Stomach smooth muscle (tissue), 2 donors: ENCODE data around the gene ETS2.

Experiments used
- H3K27ac ChIP-seq: one replicate; pipeline ENCODE4 v1.7.0; 2013; ENCODE audit warnings: mild to moderate bottlenecking, low read length, inconsistent platforms
- H3K27me3 ChIP-seq, 2 donors: one replicate each; pipeline ENCODE4 v1.7.0; 2013; ENCODE audit warnings: low read length in 2 of 2; ENCODE audit not compliant: insufficient read depth in 2 of 2, control insufficient read depth in 1 of 2
- H3K36me3 ChIP-seq, 2 donors: one replicate each; pipeline ENCODE4 v1.7.0; 2013; ENCODE audit warnings: low read length in 2 of 2; ENCODE audit not compliant: control insufficient read depth in 2 of 2, insufficient read depth in 2 of 2
- H3K4me1 ChIP-seq: one replicate; pipeline ENCODE4 v1.7.0; 2013; ENCODE audit warnings: low read length; ENCODE audit not compliant: control insufficient read depth, insufficient read depth
- H3K4me3 ChIP-seq, 2 donors: one replicate each; pipeline ENCODE4 v1.7.0; 2013; ENCODE audit warnings: low read length in 2 of 2
- H3K9ac ChIP-seq, 2 donors: one replicate each; pipeline ENCODE4 v1.7.0; 2013; ENCODE audit warnings: low read length in 2 of 2, mild to moderate bottlenecking in 1 of 2
- H3K9me3 ChIP-seq, 2 donors: one replicate each; pipeline ENCODE4 v1.7.0; 2013; ENCODE audit warnings: low read length in 2 of 2; ENCODE audit not compliant: control insufficient read depth in 2 of 2
- donor health status: healthy.
- donor health status: Pancreatic carcinoma.

Gene ETS2

GRCh38 chr21:38810826-38811164, 5.1 kb downstream of the ETS2 start:
- no peaks in the 10 kb centered on the region for H3K27me3 ChIP-seq
- H3K9me3 ChIP-seq, result no peaks in the 10 kb centered on the region
- peak overlapping the region; percentile 31 to 74 for H3K4me3 ChIP-seq
- peaks cover 25 to 44% of the 10 kb centered on the region in 2 donors for H3K36me3 ChIP-seq
- peak overlapping the region; percentile 85 for H3K27ac ChIP-seq
- H3K4me1 ChIP-seq, result peaks cover 40% of the 10 kb centered on the region
- peak overlapping the region in 1 of 2 donors; percentile 55 for H3K9ac ChIP-seq

GRCh38 chr21:38811257-38811656, 5.5 kb downstream of the ETS2 start:
- H3K36me3 ChIP-seq, result peaks cover 27 to 46% of the 10 kb centered on the region in 2 donors
- no peaks in the 10 kb centered on the region for H3K9me3 ChIP-seq
- H3K4me3 ChIP-seq, result no peak overlapping the region
- no peaks in the 10 kb centered on the region for H3K27me3 ChIP-seq
- H3K27ac ChIP-seq, result peak overlapping the region; percentile 85
- H3K4me1 ChIP-seq, result peaks cover 40% of the 10 kb centered on the region
- no peak overlapping the region for H3K9ac ChIP-seq

DNA sequence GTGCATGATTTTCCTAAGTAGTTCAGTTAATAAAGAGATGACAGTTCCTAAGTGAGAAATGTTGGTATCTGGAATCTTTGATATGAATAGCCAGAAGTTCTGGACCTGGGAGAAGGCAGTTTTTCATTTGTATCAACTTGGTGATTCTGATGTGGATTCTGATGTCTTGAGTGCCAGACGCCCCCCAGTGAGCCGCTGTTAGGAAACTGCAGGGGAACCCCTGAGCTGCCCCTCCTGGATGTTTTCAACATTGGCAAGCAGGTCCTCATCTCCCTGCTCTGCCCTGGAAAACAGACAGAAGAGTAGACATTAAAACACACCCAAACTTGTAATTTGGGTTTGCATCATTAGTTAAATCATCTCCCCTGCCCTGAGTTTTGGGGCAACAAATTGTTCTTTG, 7.4 kb downstream of the ETS2 start:
- Histone ChIP-seq H3K4me1 (peaks cover 45% of the 10 kb centered on the region), H3K9ac (peak overlapping the region in 1 of 2 donors; percentile 42), H3K36me3 (peaks cover 42 to 65% of the 10 kb centered on the region in 2 donors)

GRCh38 chr21:38813547-38813946, 7.8 kb downstream of the ETS2 start:
- peaks cover 44% of the 10 kb centered on the region for H3K4me1 ChIP-seq
- no peaks in the 10 kb centered on the region for H3K9me3 ChIP-seq
- no peak overlapping the region for H3K9ac ChIP-seq
- H3K4me3 ChIP-seq, result peak overlapping the region in 1 of 2 donors; percentile 23
- no peaks in the 10 kb centered on the region for H3K27me3 ChIP-seq
- peaks cover 46 to 69% of the 10 kb centered on the region in 2 donors for H3K36me3 ChIP-seq
- H3K27ac ChIP-seq, result peak overlapping the region; percentile 63

More for the DNA sequence above, 7.4 kb downstream of the ETS2 start:
- Histone ChIP-seq H3K4me3 (peak overlapping the region in 1 of 2 donors; percentile 23), H3K27ac (peak overlapping the region; percentile 63), H3K27me3 (no peaks in the 10 kb centered on the region), H3K9me3 (no peaks in the 10 kb centered on the region)

- Histone ChIP-seq H3K9me3 (no peaks in the 10 kb centered on the region), H3K4me1 (peaks cover 38% of the 10 kb centered on the region), H3K9ac (no peak overlapping the region), H3K27ac (peak overlapping the region; percentile 63), H3K36me3 (peaks cover 55 to 77% of the 10 kb centered on the region in 2 donors), H3K27me3 (no peaks in the 10 kb centered on the region), H3K4me3 (no peak overlapping the region)
Measured at GRCh38 chr21:38814126-38815059, 8.7 kb downstream of the ETS2 start.

GRCh38 chr21:38815060-38815405, 9.3 kb downstream of the ETS2 start:
- Histone ChIP-seq H3K36me3 (peaks cover 59 to 81% of the 10 kb centered on the region in 2 donors), H3K9ac (no peak overlapping the region), H3K4me1 (peaks cover 39% of the 10 kb centered on the region), H3K27me3 (no peaks in the 10 kb centered on the region), H3K27ac (peak overlapping the region; percentile 63), H3K9me3 (no peaks in the 10 kb centered on the region), H3K4me3 (no peak overlapping the region)

DNA sequence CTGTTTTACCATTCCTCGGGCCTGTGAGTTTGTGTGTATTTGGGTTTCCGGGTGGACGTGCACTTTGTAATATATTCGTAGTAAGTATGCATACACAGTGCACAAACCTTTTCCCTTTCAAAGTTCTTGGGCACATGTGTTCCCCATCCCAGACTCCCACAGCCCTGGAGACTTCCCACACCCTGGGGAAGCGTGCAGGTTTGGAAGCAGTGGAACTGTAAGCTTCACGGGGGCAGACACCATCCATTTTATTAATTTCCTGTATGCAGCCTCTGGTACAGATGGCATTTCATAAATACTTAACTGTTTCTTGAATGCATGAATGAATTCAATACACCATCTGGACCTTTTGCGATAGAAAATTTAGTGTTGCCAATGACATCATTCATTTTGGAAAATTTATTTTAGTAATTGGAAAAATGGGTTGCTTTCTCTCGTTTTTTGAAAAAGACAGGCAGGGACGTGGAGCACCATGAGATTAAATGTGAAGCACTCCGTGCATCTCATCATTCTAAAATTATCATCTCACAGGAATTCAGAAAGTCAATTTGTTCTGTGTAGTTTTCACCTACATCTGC, 10.8 kb downstream of the ETS2 start:
- H3K9ac ChIP-seq, result no peak overlapping the region
- no peak overlapping the region for H3K4me3 ChIP-seq
- H3K9me3 ChIP-seq, result no peaks in the 10 kb centered on the region
- H3K27me3 ChIP-seq, result no peaks in the 10 kb centered on the region
- peaks cover 51% of the 10 kb centered on the region for H3K4me1 ChIP-seq
- H3K27ac ChIP-seq, result no peak overlapping the region
- peaks cover 71 to 89% of the 10 kb centered on the region in 2 donors for H3K36me3 ChIP-seq

DNA sequence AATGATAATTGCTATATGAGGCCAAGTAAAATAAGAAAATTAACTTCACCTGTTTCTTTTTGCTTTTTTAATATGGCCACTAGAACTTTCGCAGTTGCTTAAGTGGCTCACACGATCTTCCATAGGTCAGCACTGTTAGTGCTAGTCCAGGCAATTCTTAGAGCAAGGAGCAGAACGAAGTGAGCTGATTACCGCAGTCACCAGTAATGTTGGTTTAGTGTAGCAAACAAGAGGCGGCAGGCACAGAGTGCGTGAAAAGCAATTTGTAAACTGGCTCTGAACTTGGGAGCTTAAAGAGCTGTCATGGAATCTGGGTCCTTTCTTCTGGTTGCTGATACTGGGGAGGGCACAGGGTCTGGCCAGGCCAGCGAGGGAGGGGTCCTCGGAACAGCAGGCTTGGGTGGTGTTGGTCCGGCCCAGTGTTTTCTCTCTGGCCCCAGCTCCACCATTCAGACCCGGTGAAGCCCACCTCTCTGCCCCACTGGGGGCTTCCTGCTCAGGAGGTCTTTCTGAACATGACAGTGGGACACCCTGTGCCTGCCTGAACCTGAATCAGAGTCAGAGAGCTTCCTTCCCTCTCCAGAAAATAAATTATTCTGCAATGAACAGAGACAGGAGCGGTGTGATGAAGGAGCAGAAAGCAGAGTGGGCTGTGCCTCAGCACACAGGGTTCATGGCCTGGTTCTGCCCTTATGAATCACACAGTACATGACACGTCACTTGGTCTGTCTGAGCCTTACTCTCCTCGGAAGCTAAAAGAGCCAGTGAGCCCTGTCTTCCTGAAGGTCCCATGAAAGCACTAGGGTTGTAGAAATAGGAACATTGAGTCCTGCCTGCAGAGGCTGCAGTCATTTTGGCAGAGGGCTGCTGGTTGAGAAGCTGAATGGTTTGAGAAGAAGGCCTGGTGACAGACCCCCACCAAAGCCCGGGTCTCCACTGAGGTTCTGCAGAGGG, 11.9 kb downstream of the ETS2 start:
- Histone ChIP-seq H3K27ac (peak overlapping the region; percentile 64), H3K36me3 (peaks cover 83 to 92% of the 10 kb centered on the region in 2 donors), H3K27me3 (no peaks in the 10 kb centered on the region), H3K9me3 (no peaks in the 10 kb centered on the region), H3K4me3 (peak overlapping the region in 1 of 2 donors; percentile 15), H3K9ac (no peak overlapping the region), H3K4me1 (peaks cover 61% of the 10 kb centered on the region)

GRCh38 chr21:38818325-38818723, 12.6 kb downstream of the ETS2 start:
- Histone ChIP-seq H3K36me3 (peaks cover 85 to 89% of the 10 kb centered on the region in 2 donors), H3K9me3 (no peaks in the 10 kb centered on the region), H3K27ac (peak overlapping the region; percentile 64), H3K9ac (no peak overlapping the region), H3K4me3 (peak overlapping the region in 1 of 2 donors; percentile 15), H3K27me3 (no peaks in the 10 kb centered on the region), H3K4me1 (peaks cover 60% of the 10 kb centered on the region)

DNA sequence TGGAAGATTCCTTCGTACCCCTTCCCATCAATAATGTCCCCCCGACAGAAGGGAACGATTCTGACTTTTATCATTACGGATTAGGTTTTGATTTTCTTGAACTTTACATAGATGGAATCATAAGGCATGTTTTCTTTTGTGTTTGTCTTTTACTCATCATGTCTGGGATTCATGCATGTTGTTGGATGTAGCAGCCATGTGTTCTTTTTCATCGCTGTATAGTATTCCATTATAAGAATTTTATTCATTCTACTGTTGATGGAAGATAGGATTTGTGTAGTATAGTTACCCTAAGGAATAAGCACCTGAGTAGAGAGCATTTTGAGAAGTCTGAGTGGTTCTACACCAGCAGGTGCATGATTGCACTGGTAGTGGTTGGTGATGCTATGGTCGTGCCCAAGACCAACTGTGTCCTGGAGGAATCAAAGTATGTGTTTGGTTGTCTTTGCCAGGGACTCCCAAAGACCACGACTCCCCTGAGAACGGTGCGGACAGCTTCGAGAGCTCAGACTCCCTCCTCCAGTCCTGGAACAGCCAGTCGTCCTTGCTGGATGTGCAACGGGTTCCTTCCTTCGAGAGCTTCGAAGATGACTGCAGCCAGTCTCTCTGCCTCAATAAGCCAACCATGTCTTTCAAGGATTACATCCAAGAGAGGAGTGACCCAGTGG, 13.5 kb downstream of the ETS2 start:
- Histone ChIP-seq H3K9me3 (no peaks in the 10 kb centered on the region), H3K9ac (no peak overlapping the region), H3K36me3 (peaks cover 79 to 82% of the 10 kb centered on the region in 2 donors), H3K4me1 (peaks cover 57% of the 10 kb centered on the region), H3K27ac (peak overlapping the region; percentile 64), H3K4me3 (no peak overlapping the region), H3K27me3 (no peaks in the 10 kb centered on the region)
